Cardiac septum (tissue), 1 donor: ENCODE results near the gene LRIT1. TPM values are rescaled to one million over a fixed set of nuclear protein-coding genes. Genes with fewer than 3 reads are reported as not detected.
"Not testable (repeated sequence)": the region's sequence is repeated elsewhere in the genome, so short reads cannot be mapped to it uniquely, and the experiment has no call there.

Experiments used
- DNase-seq: peaks from one replicate; pipeline ENCODE4 v3.0.0-alpha.2; 2020; ENCODE audit warnings: low spot score
- intact Hi-C: fragments of 100-400 bp; cut with DNase I; formaldehyde crosslinking; loops from one replicate; pipeline ENCODE4 v1.14.0; 2022
- long read RNA-seq: library from polyadenylated mRNA; unstranded; transcript quantifications from one replicate; pipeline ENCODE4 v2.0.0, GENCODE V29; 2021
- total RNA-seq: library from RNA; stranded (reverse); fragmentation: NEBNext Ultra II Directional; extraction: Animal tissue kit (Norgen Biotek cat#: 25700); gene quantifications from one replicate; pipeline ENCODE4 v1.2.1, GENCODE V29; 2021
- donor health status: DM: no; HTN: no; CAD: no.

Gene LRIT1
- not detected for total RNA-seq
- long read RNA-seq: 0 reads

GRCh38 chr10:84241185-84241790 is at the start of gene LRIT1:
LRIT1 (minus strand) TSS chr10:84241546; CDS start chr10:84241439, 107 bp downstream.
- intact Hi-C loops: no loop called here

DNA sequence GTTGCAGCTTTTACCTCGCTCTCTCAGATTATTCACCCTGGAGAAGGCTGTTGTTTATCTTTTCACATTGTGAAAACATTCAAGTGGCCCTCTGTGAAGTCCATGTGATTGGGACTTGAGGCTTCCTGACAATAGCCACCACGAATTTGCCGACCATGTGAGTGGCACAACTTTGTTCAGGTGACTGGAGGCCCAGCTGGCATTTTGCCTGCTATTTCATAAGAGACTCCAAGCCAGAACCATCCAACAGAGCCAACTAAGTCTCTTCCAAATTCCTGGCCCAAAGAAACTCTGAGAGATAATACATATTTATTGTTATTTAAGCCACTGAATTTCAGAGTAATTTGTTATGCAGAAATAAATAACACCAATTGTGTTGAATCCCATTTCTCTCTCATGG is 48.9 kb upstream of the LRIT1 start:
- no peak for DNase-seq
- intact Hi-C loops: no loop called here

More at GRCh38 chr10:84241185-84241790, at the start of gene LRIT1:
- DNase-seq: no peak

DNA sequence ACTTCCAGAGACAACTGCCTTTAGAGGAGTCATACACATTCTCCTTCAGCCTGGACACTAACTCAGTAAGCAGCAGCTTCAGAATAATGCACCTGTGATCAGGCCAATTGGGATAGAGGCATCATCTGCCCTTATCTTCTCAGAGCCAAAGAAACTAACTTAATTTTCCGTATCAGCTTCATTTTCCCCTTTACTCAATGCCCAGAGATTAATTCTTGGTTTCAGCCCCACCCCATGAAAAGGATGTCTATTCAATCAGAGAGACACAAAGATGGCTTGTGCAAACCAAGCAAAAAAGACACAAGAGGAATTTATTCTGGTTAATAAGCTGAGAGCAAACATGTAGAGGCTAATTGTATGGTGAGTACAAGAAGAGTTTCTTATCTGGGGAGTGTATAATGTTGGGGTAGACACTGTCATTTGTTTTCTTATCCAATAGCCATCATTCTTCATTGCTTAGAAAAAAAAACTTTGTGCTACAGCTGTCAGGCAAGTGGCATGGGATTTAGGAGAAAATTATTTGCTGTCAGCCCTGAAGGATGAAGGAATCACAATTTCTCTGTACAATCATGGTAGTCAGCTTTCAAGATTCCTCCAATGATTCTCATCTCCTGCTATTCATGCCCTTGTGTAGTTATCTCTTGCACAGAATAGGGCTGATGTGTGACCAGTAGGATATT is 48.3 kb upstream of the LRIT1 start:
- intact Hi-C loops: no loop called here
- no peak for DNase-seq

GRCh38 chr10:84288151-84288550 is 46.8 kb upstream of the LRIT1 start:
- intact Hi-C loops: no loop called here
- no peak for DNase-seq

DNA sequence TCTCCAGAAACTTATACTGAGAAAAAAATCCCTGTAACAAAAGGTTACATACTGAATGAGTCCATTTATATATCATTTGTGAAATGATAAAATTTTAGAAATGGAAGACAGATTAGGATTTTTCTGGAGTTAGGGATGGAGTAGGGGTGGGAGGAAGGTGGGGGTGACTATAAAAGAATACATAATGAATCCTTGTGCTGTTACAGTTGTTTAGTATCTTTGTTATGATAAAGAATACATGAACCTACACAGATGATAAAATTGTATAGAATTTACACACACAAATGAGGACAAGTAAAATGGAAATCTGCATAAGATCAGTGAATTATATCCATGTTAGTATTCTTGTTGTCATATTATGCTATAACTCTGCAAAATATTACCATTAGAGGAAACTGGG is 45.3 kb upstream of the LRIT1 start:
- intact Hi-C loops: no loop called here
- DNase-seq: no peak

DNA sequence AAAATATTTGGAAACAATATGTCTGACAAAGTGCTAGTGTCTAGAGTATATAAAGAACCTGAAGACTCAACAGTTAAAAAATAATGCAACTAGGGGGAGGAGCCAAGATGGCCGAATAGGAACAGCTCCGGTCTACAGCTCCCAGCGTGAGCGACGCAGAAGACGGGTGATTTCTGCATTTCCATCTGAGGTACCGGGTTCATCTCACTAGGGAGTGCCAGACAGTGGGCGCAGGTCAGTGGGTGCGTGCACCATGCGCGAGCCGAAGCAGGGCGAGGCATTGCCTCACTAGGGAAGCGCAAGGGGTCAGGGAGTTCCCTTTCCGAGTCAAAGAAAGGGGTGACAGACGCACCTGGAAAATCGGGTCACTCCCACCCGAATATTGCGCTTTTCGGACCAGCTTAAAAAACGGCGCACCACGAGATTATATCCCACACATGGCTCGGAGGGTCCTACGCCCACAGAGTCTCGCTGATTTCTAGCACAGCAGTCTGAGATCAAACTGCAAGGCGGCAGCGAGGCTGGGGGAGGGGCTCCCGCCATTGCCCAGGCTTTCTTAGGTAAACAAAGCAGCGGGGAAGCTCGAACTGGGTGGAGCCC is 38.6 kb upstream of the LRIT1 start:
- DNase-seq, intact Hi-C loops: not testable (repeated sequence)

- DNase-seq: no peak
- intact Hi-C loops: no loop called here
These were observed 29.4 kb upstream of the LRIT1 start for GRCh38 chr10:84270708-84271107.

GRCh38 chr10:84269773-84270172 is 28.4 kb upstream of the LRIT1 start:
- DNase-seq: no peak
- intact Hi-C loops: no loop called here

GRCh38 chr10:84269162-84269561 is 27.8 kb upstream of the LRIT1 start:
- intact Hi-C loops: no loop called here
- no peak for DNase-seq

DNA sequence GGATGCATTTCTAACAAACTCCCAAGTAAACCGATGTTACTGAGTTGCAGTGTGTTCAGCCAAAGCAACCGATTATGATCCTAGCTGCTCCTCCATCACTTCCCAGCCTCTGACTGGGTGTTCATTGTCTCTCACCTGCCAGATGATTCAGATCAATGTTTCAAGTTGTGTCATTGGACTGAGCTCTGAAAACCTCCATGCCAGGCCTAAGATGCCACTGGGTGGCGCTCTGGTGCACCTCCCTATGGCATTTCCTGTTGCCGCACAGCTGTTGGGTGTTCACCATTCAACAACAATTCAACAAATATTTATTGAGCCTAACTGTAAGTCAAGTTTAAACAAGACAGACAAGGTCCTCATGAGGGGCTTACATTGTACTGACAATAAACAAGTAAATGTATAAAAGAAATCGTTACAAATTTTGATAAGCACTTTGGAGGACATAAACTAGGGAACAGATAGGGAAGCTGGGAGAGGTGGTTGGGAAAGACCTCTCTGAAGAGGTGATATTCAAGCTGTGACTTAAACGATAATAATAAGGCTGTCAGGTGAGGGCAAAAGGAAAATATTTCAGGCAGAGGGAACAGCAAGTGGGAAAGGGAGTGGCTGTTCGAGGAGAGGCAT is 26.3 kb upstream of the LRIT1 start:
- intact Hi-C loops: no loop called here
- no peak for DNase-seq

DNA sequence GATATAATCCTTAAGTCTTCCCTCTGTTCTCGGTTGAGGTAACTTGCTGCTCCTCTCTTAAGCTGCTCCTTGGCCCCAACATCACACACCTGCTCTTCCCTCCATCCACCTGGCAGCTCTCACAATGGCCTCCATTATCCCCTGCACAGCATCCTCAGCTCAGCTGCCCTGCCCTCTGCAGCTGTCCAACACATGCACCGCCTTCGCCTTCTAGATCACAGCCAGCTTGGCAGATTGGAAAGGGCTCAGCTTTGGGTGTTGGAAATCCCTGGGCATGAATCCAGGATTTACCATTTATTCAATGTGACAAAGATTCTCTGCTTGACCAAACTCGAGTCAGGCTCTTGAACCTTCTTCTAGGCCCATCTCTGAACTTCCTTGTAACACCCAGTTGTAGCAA is 24.1 kb upstream of the LRIT1 start:
- intact Hi-C loops: no loop called here

DNA sequence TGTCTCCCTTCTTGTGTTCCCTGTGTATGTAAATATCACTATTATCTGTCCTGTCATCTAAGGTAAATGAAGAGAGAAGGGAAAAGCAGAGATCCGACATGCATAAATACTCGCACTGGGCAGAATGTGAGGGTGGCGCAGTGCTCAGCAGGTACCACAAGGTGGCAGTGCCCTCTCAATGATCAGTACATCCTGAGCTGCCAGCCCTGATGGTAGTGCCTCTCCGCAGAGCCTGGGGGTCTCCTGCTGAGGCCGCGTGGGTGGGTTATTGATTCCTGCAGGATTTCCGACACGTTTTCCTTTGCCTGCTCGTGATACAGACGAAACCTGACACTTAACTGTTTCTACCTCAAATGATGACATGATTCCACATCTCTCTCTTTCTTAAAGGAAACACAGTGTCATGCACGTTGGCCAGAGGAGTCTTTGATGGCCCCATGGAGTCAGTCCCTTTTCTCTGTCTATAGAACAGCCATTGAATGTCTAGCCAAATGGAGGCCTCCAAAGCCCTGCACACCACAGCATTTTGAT is 23.3 kb upstream of the LRIT1 start:
- DNase-seq: no peak
- intact Hi-C loops: loop anchor here (1.0 to 5.0 kb wide), 2 partner anchors 113 to 273 kb away; no protein-coding TSS in a partner anchor

More for the DNA sequence above, 24.1 kb upstream of the LRIT1 start:
- DNase-seq: no peak

- intact Hi-C loops: loop anchor here (1.0 to 5.0 kb wide), 2 partner anchors 114 to 274 kb away; no protein-coding TSS in a partner anchor
- DNase-seq: no peak
These were observed 22.4 kb upstream of the LRIT1 start for GRCh38 chr10:84263716-84264115.

DNA sequence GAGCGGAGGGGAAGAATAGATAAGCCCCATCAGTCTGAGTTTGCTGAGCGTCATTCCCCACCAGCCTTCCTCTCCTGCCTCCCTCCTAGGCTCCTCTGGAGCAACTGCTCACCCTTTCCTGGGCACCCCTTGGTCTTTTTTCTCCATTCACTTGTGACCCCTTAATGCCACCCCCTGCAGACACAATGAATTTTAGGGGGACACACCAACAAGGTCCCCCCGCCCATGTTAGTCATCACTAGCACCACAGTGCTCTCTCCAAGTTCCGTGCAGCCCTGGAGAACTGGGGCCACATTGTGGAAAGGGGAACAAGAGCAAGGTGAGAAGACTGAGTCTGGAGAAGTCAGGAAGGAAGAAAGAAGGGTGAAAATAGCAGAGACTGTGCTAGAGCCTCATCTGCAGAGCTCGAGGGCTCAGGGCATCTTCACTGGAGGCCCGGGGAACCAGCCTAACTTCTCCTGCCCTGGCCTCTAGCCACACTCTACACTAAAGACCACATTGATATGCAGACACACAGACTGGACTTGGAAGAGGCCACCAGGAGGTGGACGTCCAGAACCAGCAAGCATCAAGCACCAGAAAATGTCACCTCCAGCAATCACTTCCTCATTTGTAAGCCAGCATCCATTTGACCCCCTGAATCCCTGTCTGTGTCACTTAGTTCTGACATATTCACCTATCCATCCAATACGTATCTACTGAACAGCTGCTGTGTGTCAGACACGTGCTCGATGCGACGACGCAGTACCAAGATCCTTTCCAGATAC is 21.0 kb upstream of the LRIT1 start:
- intact Hi-C loops: loop anchor here (5.0 kb wide), 1 partner anchor 115 kb away; no protein-coding TSS in a partner anchor
- no peak for DNase-seq

GRCh38 chr10:84261236-84261915 is 20.0 kb upstream of the LRIT1 start:
- intact Hi-C loops: loop anchor here (5.0 kb wide), 1 partner anchor 116 kb away; no protein-coding TSS in a partner anchor
- DNase-seq: no peak

- DNase-seq: no peak
- intact Hi-C loops: no loop called here
These were observed 16.8 kb upstream of the LRIT1 start for GRCh38 chr10:84258034-84258695.

GRCh38 chr10:84257343-84258020 is 16.1 kb upstream of the LRIT1 start:
- DNase-seq: no peak
- intact Hi-C loops: no loop called here
